HuH-7 (cell line): ENCODE data around the gene PKP2.

Source experiments
- DNase-seq: peaks from one replicate; pipeline ENCODE4 v3.0.0; 2011; ENCODE audit warnings: low spot score

Gene PKP2

DNA sequence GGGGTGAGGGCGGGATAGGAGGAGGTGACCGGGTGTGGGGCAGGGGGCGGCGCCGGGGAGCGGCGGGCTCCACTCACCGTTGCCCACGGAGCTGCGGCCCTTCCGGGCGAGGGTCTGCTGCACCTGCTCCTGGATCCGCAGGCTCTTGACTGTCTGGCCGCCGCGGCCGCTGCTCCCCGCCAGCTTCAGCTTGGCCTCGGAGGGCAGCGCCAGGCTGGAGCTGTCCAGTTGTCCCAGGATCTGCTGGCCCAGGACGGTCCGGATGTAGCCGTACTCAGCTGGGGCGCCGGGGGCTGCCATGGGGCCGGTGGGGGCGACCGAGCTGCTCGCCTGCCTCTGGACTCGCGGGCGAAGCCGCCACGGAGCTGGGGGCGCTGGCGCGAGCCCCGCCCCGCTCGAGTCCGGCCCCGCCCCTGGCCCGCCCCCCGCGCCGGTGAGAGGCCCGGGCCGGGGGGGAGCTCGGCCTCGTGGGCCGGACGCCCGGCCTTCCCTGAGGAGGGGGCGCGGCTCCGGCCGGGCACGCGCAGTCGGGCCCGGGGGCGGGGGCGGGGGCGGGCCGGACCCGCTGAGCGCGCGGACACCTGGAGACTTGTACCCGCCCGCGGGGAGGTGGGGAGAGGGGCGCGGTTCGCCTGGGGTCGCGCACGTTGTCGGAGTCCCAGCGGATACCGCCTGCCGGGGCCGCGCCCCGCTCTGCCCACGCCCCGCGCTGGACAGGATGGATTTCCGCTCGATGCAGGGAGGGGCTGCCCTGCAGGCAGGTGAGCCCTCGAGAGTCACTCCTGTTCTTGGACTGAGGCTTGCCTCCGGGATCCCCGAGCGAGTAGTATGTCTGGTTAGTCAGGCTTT, at the start of gene PKP2:
TSS of gene PKP2 (minus strand) at position 346 of the 849 bp plus-strand sequence. CDS start at position 300, 46 bp downstream.
- peak; percentile 90 for DNase-seq

DNA sequence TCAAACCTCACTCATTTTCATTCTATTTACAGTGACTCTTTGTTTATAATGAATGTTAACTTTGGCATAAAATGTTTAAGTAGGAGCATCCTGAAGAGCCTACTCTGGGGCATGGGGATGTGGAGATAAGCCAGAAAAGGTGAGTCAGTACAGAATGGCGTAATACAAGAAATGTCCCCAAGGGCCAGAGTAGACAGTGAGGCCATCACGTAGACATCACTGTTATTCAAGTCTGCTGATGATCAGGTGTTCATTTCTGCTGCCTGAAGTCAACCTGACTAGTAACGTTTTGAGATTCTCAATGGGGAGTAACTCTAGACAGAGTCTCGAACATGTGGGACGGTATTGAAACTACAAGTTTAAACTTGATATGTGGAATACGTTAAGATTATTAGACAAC, 47.6 kb upstream of the PKP2 start:
- no peak for DNase-seq

DNA sequence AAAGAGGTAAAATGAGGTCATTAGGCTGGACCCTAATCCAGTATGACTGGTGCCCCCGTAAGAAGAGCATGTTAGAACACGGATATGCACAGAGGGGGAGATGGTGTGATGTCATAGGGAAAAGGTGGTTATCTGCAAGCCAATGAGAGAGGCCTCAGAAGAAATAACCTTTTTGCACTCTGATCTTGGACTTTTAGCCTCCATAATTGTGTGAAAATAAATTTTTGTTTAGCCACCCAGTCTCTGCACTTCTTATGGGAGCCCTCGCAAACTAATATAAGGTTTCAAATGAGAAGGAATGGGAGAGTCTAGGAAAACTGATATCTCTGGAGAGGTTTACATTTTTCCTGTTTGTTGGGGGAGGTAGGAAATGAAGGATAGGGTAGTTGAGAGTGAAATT, 43.2 kb upstream of the PKP2 start:
- no peak for DNase-seq

DNA sequence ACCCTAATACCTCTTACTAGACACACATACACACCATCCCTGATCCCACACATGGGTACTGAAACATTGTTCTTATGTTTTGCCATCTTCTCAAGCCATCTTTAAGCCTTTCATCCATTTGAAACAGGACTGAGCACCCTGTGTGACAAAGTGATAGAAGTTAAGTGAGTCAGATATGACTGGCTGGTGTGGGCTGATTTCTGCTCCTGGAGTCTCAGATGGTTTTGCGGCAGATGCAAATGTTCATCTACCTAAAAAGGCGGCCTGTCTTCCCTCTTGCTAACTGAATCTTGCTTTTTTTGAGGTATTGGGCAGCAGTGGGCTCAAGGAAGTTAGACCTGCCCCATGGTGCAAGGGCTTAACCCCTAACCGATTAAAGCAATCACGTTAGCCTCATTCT, 30.4 kb upstream of the PKP2 start:
- no peak for DNase-seq

DNA sequence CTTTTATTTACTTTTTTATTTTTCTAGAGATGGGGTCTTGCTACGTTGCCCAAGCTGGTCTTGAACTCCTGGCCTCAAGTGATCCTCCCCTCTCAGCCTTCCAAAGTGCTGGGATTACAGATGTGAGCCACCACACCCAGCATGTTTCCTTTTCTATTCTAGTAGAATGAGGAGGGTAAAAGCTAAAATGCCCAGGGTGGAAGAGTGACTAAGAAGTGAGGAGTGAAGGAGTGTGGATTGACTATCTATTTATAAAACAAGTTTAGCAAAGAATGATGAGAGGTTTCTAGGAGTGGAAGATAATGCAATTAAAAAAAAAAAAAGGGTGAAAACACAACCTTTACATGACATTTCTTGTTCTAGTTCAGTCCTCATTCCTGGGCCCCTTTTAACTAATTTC, 29.8 kb upstream of the PKP2 start:
- no peak for DNase-seq

DNA sequence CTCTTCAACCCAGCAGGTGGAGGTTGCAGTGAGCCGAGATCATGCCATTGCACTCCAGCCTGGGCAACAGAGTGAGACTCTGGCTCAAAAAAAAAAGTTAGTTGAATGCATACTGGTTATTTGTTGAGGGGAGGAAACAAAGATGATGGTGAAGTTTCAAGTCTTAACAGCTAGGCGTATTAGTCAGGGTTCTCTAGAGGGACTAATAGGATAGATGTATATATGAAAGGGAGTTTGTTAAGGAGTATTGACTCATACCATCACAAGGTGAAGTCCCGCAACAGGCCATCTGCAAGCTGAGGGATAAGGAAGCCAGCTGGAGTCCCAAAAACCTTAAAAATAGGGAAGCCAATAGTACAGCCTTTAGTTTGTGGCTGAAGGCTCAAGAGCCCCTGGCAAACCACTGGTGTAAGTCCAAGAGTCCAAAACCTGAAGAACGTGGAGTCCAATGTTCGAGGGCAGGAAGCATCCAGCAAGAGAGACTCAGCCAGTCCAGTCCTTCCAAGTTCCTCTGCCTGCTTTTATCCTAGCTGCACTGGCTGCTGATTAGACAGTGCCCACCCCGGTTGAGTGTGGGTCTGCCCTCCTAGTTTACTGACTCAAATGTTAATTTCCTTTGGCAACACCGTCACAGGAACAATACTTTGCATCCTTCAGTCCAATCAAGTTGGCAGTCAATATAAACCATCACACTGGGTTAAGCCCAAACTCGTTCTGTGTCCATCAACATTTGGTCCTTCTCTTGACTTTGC, 26.1 kb upstream of the PKP2 start:
- no peak for DNase-seq

DNA sequence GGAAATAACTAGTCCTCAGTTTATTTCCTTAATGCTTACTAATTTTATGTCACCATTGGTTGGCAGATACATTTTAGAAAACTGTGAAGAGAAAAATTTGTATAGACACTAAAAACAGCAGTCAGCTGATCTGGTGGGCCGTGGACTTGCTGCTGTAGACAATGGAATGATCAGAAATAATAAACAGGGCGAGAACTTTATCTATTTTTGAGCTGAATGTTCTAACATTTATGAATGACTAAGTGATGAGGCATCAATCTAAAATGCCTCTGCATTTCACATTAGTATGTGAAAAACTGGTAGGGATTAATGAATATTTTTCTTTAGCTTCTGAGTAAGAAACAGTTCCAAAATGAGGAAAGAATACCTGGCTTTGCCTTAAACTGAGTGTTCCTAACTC, 24.8 kb upstream of the PKP2 start:
- DNase-seq: no peak

DNA sequence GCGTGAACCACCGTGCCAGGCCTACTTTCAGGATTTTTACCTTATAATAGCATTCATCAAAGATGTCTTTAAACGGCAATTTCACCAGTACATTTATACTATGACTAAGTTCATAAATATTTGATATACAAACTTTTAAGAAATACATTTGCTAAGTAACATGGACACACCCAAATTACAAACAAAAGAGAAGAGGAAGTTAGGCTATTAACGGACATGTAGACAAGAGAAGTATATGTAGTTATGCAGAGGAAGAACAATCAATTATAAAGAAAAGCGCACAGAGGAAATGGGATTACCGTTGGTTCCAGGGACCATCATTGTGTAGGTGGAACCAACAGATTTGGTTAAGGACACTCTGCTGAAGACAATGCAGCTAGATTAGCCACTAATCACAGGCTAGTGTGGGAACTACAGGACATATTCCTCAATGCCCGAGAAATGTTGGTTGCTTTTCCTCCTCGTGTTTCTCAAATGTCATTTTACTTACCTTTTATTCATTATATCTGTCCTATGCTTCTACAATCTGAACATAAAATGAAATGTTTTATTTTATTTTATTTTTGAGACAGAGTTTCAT, 24.0 kb upstream of the PKP2 start:
- no peak for DNase-seq

DNA sequence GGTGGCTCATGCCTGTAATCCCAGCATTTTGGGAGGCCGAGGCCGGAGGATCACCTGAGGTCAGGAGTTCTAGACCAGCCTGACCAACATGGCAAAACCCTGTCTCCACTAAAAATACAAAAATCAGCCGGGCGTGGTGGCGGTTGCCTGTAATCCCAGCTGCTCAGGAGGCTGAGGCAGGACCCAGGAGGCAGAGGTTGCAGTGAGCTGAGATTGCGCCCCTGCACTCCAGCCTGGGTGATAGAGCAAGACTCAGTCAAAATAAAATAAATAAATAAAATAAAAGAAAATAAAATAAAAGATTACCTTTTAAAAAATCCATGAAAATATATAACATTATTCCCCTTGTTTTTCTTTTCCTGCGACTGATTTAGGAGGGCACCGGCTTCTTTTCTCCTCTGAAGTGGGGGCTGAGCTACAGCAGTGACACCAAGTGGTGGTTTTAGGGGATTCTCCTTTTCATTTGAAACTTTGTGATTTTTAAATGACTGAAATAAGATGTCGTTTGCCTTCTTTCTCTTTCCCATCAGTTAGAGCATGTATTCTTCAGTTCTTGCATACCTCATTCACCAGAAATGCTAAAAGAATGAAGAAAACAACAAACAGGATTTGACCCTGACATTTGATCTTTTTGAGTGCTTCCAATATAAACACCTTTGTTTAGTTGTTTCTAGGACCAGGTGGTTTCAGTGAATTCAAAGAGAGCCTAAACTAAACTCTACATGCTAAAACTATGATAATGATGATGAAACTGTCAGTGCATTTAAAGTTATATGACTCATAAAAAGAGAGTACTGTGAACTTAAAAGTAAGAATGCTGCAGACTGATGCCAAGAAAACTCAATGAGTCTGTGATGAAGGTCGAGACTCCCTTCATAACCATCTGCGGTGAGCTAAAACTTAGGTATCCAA, 22.6 kb upstream of the PKP2 start:
- DNase-seq: peak; percentile 46

DNA sequence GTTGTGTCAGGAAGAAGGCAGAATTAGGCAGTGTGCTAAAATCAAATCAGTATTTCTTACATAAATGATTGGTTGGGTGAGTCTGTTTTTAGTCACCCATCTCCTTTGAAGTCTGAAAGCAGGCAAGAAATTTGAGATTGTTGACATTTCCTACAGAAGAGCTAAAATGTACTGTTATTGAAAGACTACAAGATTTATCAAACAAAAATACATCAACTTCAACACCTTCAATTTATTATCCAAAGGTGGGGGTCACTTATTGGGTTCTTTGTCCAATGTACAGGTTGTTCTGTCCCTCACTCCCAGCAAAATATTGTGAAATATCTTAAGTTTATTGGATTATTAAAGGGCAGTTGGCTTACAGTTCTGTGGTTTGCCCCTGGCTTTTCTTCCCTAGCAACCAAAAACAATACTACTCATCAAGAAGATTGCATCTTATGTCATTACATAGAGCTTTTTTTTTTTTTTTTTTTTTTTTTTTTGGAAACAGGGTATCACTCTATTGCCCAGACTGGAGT, 20.6 kb upstream of the PKP2 start:
- no peak for DNase-seq

DNA sequence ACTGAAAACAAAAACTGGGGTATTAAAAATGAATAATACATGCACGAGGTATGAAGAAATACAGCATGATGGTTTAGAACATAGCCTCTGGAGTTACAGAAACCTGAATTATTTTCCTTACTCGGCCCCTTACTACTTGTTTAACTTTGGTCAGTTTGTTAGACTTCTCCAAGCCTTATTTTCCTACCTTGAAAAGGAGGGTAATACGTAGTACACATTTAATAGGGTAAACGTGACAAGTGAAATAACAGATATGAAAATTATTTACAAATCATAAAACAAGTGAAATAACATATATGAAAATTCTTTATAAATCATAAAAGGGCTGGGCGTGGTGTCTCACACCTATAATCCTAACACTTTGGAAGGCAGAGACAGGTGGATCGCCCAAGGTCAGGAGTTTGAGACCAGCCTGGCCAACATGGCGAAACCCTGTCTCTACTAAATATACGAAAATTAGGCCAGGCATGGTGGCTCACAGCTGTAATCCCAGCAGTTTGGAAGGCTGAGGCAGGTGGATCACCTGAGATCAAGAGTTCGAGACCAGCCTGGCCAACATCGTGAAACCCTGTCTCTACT, 11.4 kb upstream of the PKP2 start:
- DNase-seq: no peak

DNA sequence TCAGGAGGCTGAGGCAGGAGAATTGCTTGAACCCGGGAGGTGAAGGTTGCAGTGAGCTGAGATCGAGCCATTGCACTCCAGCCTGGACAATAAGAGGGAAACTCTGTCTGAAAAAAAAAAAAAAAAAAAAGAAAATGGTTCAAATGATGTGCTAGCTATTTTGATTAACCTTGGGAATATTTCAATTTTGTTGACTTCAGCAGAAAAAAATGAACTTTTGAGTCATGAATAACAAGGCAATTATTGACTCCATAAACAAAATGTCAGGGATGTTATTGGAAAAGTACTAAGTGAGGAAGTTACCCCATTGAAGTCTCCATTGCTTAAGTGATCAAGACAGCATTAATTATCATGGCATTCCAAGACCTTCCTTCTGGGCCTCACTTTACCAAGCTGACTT, 10.6 kb upstream of the PKP2 start:
- DNase-seq: no peak

DNA sequence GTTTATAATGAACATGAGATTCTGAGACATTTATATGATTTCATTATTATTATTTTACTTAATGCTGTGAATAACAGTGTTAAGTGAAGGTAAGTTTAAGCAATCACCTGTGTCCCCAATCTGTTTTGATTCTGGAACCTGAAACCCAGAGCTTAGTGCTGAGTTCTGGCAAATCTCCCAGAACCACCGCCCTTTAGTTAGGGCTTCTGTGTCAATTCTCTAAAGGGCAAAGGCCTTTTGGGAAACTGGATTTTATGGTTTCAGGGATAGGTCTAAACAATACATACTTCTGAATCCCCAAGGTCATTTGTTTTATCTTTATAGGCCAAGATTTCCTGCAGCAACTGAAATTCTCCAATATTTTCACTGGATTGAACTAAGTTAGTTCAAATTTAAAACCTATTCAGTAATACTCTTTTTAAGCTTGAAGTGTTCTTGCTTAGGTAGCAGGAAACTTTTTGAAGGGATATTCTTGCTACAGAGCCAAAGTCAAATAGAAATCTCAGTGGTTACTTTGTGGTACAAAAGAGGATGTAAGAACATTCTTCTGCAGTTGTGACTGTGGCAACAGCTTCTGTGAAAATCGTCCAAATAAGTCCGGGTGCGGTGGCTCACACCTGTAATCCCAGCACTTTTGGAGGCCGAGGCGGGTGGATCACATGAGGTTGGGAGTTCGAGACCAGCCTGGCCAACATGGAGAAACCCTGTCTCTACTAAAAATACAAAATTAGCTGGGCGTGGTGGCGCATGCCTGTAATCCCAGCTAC, 10.0 kb upstream of the PKP2 start:
- DNase-seq: peak; percentile 37

DNA sequence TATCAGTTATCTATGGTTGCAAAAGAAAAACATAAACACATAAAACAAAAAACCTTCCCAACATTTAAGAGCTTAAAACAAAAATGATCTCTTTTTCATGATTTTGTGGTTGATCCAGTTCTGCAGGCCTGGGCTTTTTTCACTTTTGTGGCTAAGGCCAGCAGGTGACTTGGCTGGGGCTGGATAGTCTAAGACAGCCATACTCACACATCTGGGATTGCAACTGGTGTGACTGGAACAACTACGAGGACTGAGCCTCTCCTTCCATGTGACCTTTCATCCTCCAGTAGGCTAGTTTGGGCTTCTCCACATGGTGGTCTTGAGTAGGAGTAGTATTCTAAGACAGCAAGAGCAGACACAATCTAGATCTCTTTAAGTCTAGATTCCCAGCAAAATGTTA, 7.2 kb upstream of the PKP2 start:
- no peak for DNase-seq

DNA sequence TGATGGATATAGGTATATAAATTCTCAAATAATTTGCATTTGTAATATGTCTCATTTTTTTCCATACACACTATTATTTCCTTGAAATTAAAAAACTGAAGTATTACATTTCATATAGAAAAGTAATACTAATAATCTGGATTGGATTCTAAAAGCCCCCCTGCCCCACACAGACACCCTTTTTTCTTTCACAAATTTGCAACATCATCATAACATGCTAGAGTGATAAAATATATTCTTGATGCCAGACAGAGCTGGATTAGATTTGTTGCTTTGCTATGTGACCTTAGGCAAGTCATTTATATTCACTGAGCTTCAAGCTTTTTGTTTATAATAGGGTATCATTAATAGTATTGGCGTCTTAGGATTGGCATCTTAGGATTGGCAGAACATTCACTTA, 6.7 kb upstream of the PKP2 start:
- no peak for DNase-seq

DNA sequence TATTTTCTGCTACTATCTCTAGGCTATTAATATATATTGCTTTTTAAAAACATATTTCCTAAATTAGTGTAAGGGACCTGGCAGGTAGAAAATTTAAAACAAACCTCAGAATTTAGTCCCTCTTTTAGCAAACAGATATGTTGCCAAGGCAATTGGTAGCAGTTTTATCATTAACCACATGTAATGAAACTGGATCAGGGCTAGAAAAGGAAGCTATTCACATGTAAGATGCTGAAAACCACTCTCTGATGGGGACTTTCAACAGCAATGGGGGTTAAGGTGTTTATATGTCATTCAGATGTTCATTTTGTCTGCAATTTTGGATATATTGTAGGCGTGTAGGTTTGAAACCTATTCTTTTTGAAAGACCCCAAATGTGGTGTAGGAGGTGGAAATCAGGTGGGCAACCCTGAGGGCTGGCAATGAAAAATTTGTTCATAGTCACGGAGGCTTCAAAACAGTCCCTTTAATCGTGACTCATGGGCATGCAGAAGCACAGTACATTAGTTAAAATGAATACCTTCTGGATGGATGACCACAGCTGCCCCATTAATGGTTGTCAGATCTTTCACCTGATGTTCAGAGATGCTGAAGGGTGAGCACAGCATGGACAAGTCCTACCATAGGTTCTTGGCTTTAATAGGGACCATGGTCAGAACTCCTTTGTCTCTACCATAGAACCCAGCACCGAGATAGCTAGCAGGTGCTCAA, 5.9 kb upstream of the PKP2 start:
- no peak for DNase-seq

DNA sequence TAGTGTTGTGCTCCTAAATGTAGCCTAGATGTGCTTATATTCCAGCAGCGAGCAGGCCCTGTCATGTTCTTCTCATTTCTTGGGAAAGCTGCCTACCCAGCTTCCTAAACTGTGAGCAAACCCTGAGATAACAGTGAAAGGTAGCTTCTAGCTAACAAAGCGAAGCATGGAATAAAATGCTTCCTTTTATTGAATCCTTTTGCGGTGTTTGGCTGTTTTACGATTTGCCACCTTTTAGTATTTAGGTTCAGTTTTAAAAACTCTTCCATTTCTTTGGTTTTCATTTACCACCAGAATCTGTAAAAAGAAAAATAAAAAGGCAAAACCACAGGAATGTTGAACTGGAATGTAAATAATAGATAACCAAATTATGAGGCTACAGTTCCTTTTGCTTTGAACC, 5.0 kb upstream of the PKP2 start:
- DNase-seq: peak; percentile 37

DNA sequence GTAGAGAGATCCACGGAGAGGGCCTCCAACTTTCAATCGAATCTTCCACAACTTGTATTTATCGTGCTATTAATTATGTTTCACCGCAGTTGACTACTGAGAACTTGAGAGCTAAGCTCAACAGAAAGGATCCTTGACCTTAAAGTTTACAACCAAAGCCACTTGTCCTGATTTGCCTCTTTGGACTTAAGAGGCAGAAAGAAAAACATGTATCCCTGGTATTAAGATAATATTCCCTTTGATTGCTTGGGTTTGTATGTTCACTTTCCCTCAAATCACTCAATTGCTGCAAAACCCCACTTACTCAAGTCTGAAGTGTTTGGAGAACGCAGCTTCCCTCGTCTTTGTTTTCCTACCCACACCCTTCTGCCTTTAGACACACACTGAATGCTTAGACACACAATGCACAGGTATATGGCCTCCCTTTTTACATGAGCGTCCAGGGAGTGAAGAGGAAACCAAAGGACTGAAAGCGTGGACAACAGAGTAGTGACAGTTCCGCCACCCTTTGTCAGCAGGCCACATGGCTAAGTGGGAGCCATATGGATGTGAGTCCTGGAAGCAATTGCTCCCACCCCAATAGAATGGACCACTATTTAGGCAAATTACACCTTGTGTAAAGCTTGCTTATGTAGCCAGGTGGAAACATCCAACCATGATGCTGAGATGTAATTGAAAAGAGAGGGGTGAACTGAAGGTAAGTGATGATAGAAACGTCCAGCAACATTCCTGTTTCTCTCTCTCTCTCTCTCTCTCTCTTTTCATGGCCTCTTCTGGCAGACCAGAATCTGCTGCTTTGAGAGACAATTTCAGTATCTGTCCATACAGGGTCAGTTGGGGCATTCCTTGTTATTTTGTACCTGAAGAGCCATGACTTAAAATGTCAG, 1.4 kb upstream of the PKP2 start:
- no peak for DNase-seq

DNA sequence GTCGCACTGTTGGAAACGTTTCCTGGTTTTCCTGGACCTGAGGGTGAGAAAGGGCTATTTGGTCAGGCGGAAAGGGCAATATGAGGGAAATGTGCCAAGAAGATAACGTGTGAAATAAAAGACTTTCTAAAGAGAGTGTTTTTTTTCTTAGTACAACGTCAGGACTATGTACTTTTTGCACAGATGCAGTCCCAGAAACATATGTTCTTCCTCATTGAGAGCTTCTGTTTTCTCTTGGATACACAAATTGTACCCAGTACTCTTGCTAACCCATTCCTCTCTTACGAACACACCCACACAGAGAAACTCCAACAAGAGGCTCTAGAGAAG, 669 bp upstream of the PKP2 start:
- no peak for DNase-seq
